ENCODE data around the gene SDC1.

DNA sequence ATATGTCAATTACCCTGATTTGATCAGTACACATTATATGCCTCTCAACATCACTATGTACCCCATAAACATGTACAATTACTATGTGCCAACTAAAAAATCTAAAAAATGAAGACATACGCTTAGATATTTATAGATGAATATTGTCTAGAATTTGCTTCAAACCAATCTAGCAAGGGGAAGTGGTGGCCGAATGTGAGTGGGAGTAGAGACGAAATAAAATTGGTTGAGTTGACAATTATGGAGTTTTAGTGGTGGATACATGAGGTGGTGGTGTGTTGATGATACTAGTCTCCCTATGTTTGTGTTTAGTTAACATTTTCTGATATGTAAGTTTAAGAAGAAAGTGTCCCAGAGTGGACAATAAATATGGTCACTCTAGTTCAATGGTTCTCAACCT, 49.0 kb downstream of the SDC1 start:
- TF ChIP-seq CTCF (conservative IDR thresholded peaks at IDR 0.05) (no peak), ZFX (IDR thresholded peaks at IDR 0.05) (no peak)

Measured in C4-2B (cell line).